Breast epithelium (tissue), 3 donors: Measurements from ENCODE around the gene CLUH.

Experiments
- POLR2A ChIP-seq: fragments of 450-650 bp; IDR thresholded peaks from one replicate; pipeline ENCODE4 v1.6.1; 2016; ENCODE audit warnings: antibody characterized with exemption, mild to moderate bottlenecking, moderate library complexity
- TF ChIP-seq, protein P1 (sequence below), 3 donors: fragments of 450-650 bp; IDR thresholded peaks; one replicate each; pipeline ENCODE4 v1.5.1; 2016 to 2017; ENCODE audit warnings: antibody characterized with exemption in 3 of 3, mild to moderate bottlenecking in 3 of 3, moderate library complexity in 3 of 3

DNA sequence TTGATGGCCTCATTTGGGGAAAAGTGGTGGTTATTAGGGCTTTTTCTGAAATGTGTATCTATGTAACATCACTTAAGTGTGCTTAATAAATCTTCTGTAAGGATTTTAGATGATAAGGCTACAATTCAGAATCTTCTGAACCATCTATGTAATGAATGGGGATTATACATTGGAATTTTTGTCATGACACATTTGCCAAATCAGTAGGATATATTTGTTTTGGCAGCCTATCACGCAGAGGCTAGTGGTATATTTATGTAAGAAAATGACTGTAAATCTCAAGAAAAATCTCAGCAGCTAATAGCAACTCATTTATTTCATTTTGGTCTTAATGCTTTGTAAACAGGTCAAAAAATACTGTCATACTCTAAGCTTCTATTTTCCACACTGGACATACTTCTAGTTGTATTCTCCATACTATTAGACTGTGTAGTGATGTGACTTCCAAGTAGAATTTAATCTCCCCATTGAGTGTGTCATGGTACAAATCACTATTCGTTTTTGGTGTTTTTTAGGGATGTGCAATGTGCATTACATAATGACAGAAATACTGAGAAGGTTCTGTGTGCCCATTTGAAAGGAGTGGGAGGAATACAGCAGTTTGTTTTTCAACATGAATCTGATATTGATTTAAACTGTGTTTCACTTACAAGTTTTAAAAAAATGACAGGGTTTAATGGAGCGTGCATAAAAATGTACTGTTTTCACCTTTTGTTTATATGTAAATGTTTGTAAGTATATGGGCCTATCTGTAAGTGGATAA lies 29.2 kb downstream of the CLUH start:
- TF ChIP-seq, protein P1, sequence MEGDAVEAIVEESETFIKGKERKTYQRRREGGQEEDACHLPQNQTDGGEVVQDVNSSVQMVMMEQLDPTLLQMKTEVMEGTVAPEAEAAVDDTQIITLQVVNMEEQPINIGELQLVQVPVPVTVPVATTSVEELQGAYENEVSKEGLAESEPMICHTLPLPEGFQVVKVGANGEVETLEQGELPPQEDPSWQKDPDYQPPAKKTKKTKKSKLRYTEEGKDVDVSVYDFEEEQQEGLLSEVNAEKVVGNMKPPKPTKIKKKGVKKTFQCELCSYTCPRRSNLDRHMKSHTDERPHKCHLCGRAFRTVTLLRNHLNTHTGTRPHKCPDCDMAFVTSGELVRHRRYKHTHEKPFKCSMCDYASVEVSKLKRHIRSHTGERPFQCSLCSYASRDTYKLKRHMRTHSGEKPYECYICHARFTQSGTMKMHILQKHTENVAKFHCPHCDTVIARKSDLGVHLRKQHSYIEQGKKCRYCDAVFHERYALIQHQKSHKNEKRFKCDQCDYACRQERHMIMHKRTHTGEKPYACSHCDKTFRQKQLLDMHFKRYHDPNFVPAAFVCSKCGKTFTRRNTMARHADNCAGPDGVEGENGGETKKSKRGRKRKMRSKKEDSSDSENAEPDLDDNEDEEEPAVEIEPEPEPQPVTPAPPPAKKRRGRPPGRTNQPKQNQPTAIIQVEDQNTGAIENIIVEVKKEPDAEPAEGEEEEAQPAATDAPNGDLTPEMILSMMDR (IDR thresholded peaks at IDR 0.05) = no peak
- TF ChIP-seq POLR2A = no peak
